Esophagus muscularis mucosa (tissue), 3 donors: Measurements from ENCODE around the gene SPRED2.

Experiments
- POLR2AphosphoS5 ChIP-seq, 2 donors: sonication (generic); formaldehyde crosslinking; IDR thresholded peaks; one replicate each; pipeline ENCODE4 v1.6.1; 2017; ENCODE audit warnings: antibody characterized with exemption in 2 of 2
- TF ChIP-seq, protein P1 (sequence below), 3 experiments: fragments of 200-600 bp in 2 of 3; fragments of 450-650 bp in 1 of 3; sonication (generic) in 2 of 3; IDR thresholded peaks; one replicate each; pipeline ENCODE4 v1.5.1; 2017 to 2019; ENCODE audit warnings: antibody characterized with exemption in 3 of 3, mild to moderate bottlenecking in 2 of 3, moderate library complexity in 1 of 3

GRCh38 chr2:65450810-65451209 is 18.4 kb upstream of the SPRED2 start:
- TF ChIP-seq POLR2AphosphoS5 (IDR thresholded peaks at IDR 0.05) = no peak
- TF ChIP-seq, protein P1, sequence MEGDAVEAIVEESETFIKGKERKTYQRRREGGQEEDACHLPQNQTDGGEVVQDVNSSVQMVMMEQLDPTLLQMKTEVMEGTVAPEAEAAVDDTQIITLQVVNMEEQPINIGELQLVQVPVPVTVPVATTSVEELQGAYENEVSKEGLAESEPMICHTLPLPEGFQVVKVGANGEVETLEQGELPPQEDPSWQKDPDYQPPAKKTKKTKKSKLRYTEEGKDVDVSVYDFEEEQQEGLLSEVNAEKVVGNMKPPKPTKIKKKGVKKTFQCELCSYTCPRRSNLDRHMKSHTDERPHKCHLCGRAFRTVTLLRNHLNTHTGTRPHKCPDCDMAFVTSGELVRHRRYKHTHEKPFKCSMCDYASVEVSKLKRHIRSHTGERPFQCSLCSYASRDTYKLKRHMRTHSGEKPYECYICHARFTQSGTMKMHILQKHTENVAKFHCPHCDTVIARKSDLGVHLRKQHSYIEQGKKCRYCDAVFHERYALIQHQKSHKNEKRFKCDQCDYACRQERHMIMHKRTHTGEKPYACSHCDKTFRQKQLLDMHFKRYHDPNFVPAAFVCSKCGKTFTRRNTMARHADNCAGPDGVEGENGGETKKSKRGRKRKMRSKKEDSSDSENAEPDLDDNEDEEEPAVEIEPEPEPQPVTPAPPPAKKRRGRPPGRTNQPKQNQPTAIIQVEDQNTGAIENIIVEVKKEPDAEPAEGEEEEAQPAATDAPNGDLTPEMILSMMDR (IDR thresholded peaks at IDR 0.05) = no peak
